Posterior vena cava (tissue), 2 donors: Measurements from ENCODE around the gene CACNB4. TPM values are rescaled to one million over a fixed set of nuclear protein-coding genes. Genes with fewer than 3 reads are reported as not detected.
"Not testable (repeated sequence)": the region's sequence is repeated elsewhere in the genome, so short reads cannot be mapped to it uniquely, and the experiment has no call there.

Experiments used
- DNase-seq: peaks from one replicate; pipeline ENCODE4 v3.0.0-alpha.2; 2020; ENCODE audit warnings: low spot score
- intact Hi-C, 2 donors: fragments of 100-400 bp; cut with DNase I; formaldehyde crosslinking; loops; one replicate each; pipeline versions ENCODE4 v1.14.1 to v1.14.2; 2022 to 2023
- total RNA-seq, 2 donors: library from RNA; stranded (reverse); fragmentation: NEBNext Ultra II Directional; extraction: Animal tissue kit (Norgen Biotek cat#: 25700); gene quantifications; one replicate each; pipeline ENCODE4 v1.2.1, GENCODE V29; 2021
- donor health status: DM: yes; HTN: yes; CAD: no.
- donor health status: DM: yes; HTN: yes; CAD: no.

Gene CACNB4
- total RNA-seq, 2 donors from 2014 or later, result 8.6 to 10.5 TPM

- intact Hi-C loops, result no loop called here
- DNase-seq, result no peak
These were observed 196.0 kb downstream of the CACNB4 start for GRCh38 chr2:151902829-151903228.

- DNase-seq, result no peak
- intact Hi-C loops, result no loop called here
These were observed 198.5 kb downstream of the CACNB4 start for GRCh38 chr2:151900331-151900730.

DNA sequence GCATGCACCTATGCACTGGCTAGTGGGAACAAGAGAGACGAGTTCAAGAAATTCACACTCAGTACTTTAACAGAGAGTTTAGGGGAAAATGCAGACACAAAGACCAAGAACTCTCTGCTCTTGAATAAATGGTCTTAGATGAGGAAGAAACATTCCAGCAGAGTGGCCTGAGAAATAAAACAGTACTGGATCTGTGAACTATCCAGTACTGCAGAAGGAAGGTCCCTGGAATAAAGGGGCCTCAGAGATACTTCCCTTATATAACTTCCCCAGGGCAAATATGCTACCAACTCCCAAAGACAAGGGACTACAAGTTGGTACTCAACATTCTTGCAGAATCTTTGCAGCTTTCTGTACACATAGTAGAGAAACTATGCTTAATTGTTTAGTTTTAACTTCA, 199.7 kb downstream of the CACNB4 start:
- intact Hi-C loops, result no loop called here
- DNase-seq, result no peak

GRCh38 chr2:151891566-151892194, 207.2 kb downstream of the CACNB4 start:
- intact Hi-C loops, result no loop called here

GRCh38 chr2:151887164-151887563, 211.7 kb downstream of the CACNB4 start:
- intact Hi-C loops, result no loop called here

More at GRCh38 chr2:151891566-151892194, 207.2 kb downstream of the CACNB4 start:
- DNase-seq, result no peak

GRCh38 chr2:151886241-151886640, 212.6 kb downstream of the CACNB4 start:
- intact Hi-C loops, result no loop called here
- no peak for DNase-seq

More at GRCh38 chr2:151887164-151887563, 211.7 kb downstream of the CACNB4 start:
- no peak for DNase-seq

DNA sequence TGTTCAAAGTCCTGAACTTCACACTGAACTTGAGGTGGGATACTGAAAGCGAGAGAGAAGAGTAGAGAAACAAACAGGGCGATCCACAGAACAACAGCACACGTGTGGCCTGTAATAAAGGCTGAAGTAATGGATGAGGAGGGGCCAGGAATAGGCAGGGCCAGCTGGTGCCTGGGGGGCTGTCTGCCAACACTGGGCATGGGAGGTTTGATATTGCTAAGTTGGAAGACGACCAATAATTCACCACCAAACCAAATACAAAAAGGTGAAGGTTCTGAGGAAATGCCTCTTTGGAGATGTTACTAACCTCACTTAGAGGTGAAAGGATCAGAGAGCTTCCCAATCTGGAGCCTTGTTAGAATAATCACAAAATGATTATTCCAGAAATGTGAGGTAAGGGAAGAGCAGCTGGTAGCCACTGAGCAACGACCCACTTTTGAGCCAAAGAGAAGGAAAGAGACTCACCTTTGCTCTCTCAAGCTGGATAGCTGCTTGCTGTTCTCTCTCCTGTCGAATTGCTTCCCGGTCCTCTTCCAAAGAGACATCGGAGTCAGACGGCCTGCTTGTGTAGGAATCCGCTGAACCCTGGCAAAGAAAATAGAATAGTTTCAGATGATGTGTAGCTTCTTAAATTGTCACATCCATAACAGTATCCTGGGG, 215.9 kb downstream of the CACNB4 start:
- DNase-seq, result no peak
- intact Hi-C loops, result no loop called here

GRCh38 chr2:151881342-151881741, 217.5 kb downstream of the CACNB4 start:
- intact Hi-C loops, result no loop called here
- DNase-seq, result no peak

DNA sequence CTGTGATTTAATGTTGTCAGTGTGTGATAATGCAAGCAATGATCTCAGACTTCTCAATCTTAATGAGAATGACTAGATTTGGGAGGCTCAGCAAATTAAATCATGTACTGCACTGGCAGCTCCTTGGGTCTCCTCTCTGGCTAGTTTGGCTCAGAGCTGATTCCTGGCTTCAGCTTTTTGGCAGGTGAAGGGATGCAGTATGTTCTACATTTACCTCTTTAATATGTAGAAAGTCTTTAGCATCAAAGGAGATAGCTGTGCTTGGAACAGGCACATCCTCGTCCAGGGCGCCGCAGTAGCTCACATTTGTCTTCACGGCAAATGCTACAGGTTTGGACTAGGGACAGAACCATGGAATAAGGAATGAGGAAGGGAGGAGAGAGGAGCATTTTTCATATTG, 218.3 kb downstream of the CACNB4 start:
- no peak for DNase-seq
- intact Hi-C loops, result no loop called here

GRCh38 chr2:151878655-151879563, 219.9 kb downstream of the CACNB4 start:
- intact Hi-C loops, result no loop called here
- DNase-seq, result no peak

DNA sequence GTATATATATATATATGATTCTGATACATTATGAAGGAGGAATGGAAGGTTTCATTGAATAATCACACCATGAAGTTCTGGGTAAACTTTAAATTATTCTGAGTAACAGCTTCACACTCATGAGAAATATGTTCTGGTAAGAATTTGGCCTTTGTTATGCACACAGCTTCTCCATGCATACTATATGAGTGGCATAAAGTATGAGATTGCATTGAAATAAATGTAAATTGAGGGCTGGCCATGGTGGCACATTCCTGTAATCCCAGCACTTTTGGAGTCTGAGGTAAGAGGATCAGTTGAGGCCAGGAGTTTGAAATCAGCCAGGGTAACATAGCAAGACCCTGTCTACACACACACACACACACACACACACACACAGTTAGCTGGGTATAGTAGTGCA, 220.6 kb downstream of the CACNB4 start:
- no peak for DNase-seq
- intact Hi-C loops, result no loop called here

GRCh38 chr2:151875631-151876030, 223.2 kb downstream of the CACNB4 start:
- intact Hi-C loops, DNase-seq: not testable (repeated sequence)

GRCh38 chr2:151872463-151872862, 226.4 kb downstream of the CACNB4 start:
- no peak for DNase-seq
- intact Hi-C loops, result loop anchor here in 1 of 2 donors (5.0 kb wide), 1 partner anchor 845 kb away; the partner anchor contains the start of genes ARL6IP6 and PRPF40A

GRCh38 chr2:151869291-151869690, 229.6 kb downstream of the CACNB4 start:
- intact Hi-C loops, result no loop called here
- DNase-seq, result no peak

DNA sequence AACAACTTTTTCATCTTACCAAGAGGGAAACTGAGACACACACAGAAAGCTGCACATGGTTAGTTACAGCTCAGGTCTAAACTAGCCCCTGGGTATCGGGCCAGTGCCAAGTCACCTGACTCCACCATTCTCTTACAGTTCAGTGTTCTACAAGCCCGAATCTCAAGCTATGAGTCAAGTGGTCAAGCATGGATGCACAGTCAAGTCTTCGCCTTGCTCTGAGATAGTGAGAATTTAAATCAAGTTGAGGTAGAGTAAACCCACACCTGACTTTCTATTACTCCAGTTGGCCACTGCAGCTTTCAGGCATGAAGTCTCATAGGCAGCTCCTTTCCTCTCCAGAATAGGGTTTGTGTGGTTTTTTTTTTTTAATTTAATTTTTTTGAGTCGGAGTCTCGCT, 236.1 kb downstream of the CACNB4 start:
- DNase-seq, result no peak
- intact Hi-C loops, result no loop called here

- intact Hi-C loops, result no loop called here
- DNase-seq, result no peak
These were observed 237.7 kb downstream of the CACNB4 start for GRCh38 chr2:151861174-151861573.

DNA sequence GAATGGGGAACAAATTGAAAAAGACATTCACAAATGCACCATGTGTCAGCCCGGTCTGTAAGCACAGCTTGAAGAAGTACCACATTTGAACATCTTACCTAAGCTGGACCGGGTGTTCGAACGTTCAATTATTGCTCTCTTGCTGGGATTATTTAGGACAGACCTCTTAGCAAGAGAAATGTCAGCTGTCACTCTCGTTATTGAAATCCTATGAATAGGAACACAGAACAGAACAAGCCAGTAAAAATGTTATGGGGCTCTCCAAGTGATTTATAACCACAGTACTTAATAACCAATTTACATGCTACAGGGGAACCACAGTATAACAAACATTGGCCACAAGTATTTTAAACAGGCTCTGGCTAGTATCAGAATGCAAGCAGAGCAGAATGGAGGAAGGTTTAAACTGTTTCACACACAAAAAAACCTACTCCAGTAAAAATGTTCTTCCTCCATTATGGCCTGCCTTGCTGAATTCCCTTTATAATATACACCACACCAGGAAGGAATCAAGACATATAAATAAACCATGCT, 238.2 kb downstream of the CACNB4 start:
- intact Hi-C loops, result no loop called here
- no peak for DNase-seq

DNA sequence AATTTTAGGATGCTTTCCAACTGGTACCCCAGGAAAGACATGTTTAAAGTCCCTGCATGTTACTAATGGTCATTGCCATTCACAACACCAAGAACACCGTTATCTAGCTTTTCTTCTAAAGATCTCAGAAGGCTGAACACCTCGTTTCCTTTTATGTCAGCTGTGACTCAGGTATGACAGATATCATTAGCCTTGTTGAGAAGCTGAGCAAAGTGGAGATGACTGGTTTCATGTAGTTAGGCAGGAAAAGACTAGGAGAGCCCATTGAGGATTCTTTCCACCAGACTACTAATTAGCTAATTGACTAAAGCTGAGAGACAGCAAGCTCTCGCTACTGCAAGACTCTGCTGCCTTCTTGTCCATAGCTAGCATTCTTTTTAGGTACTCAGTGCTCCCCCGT, 238.6 kb downstream of the CACNB4 start:
- DNase-seq, result no peak
- intact Hi-C loops, result no loop called here

GRCh38 chr2:151857650-151858049, 241.2 kb downstream of the CACNB4 start:
- DNase-seq, result no peak
- intact Hi-C loops, result no loop called here

DNA sequence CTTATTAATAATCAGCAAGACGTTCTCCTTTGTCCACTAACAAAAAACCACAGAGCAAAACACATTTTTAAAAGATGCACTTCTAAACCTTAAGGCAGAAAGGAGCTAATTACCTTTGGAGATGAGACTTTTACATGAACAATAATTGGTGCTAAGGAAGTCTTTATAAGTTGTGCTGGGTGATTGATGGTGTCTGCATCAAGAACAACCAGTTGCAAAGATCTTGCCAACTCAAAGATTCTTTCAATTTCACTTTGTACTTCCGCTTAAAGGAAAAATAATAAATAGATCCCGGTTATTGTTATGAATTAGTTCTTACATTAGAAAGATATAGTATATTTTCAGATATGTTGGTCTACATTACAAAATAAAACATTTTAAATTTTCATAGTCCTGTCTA, 243.7 kb downstream of the CACNB4 start:
- intact Hi-C loops, result no loop called here
- no peak for DNase-seq
